H1 (cell line): ENCODE data around the gene RAB3A. TPM values are rescaled to one million over a fixed set of nuclear protein-coding genes. Genes with fewer than 3 reads are reported as not detected.

Source experiments
- CTCF ChIA-PET: fragments of 300-600 bp; sonication (Branson Sonifier 250); formaldehyde crosslinking; loops from one replicate; lab custom pipeline; 2021; ENCODE audit not compliant: partially characterized antibody; lab: Charles Lee
- POLR2A ChIA-PET: fragments of 300-600 bp; sonication (Branson Sonifier 250); formaldehyde crosslinking; loops from one replicate; lab custom pipeline; 2021; ENCODE audit warnings: inconsistent platforms; ENCODE audit not compliant: partially characterized antibody; lab: Charles Lee
- DNase-seq, 2 experiments: peaks; one replicate each; pipeline versions ENCODE4 v3.0.0 to v3.0.0-alpha.2; 2010 to 2022; ENCODE audit warnings: low spot score in 2 of 2, low read depth in 1 of 2, mixed read lengths in 1 of 2
- FAIRE-seq: peaks from 2 replicates; lab custom pipeline; 2011; peaks lifted over from hg19 to GRCh38; lab: Jason Lieb, UNC
- H2AFZ ChIP-seq: 2 replicates; pipeline ENCODE4 v1.8.1; 2012; ENCODE audit warnings: low read length, inconsistent platforms
- H2AK5ac ChIP-seq: 2 replicates; pipeline ENCODE4 v1.6.1; 2013; ENCODE audit warnings: low read depth, low read length
- H2BK120ac ChIP-seq: replicated peaks from 2 replicates; pipeline ENCODE3; 2013; ENCODE audit warnings: low read depth, low read length, inconsistent platforms
- H2BK12ac ChIP-seq: 2 replicates; pipeline ENCODE4 v1.6.1; 2013; ENCODE audit warnings: low read depth, low read length
- H2BK15ac ChIP-seq: 2 replicates; pipeline ENCODE4 v1.6.1; 2013; ENCODE audit warnings: low read length
- H2BK20ac ChIP-seq: 2 replicates; pipeline ENCODE4 v1.6.1; 2013; ENCODE audit warnings: low read length
- H2BK5ac ChIP-seq: 2 replicates; pipeline ENCODE4 v1.6.1; 2013; ENCODE audit warnings: low read depth, low read length
- H3K14ac ChIP-seq: 2 replicates; pipeline ENCODE4 v1.6.1; 2013; ENCODE audit warnings: inconsistent platforms; ENCODE audit not compliant: insufficient read length
- H3K18ac ChIP-seq: 2 replicates; pipeline ENCODE4 v1.6.1; 2013; ENCODE audit warnings: low read length; ENCODE audit errors: extremely low read depth
- H3K23ac ChIP-seq: 2 replicates; pipeline ENCODE4 v1.6.1; 2013; ENCODE audit warnings: inconsistent platforms; ENCODE audit not compliant: insufficient read length
- H3K23me2 ChIP-seq: 2 replicates; pipeline ENCODE4 v1.6.1; 2013; ENCODE audit warnings: low read depth, low read length
- H3K27ac ChIP-seq: 2 replicates; pipeline ENCODE4 v1.6.1; 2011; ENCODE audit warnings: low read depth, low read length, inconsistent platforms
- H3K27me3 ChIP-seq, 4 experiments: replicated peaks in 1 of 4; 1 replicate in 1 of 4; 2 replicates in 3 of 4; pipeline versions ENCODE4 v1.6.1 to v1.8.1; 2011 to 2013; ENCODE audit warnings: low read length in 3 of 4, mild to moderate bottlenecking in 3 of 4, inconsistent platforms in 2 of 4, mixed read lengths in 2 of 4, moderate library complexity in 1 of 4; ENCODE audit not compliant: control insufficient read depth in 3 of 4, insufficient read depth in 3 of 4; ENCODE audit errors: extremely low read depth in 1 of 4
- H3K36me3 ChIP-seq, 4 experiments: 2 replicates each; pipeline versions ENCODE4 v1.6.1 to v1.8.1; 2011 to 2013; ENCODE audit warnings: mild to moderate bottlenecking in 4 of 4, low read length in 3 of 4, moderate library complexity in 2 of 4, control low read depth in 1 of 4, inconsistent platforms in 1 of 4; ENCODE audit not compliant: insufficient read depth in 4 of 4, control insufficient read depth in 2 of 4
- H3K4ac ChIP-seq: replicated peaks from 2 replicates; pipeline ENCODE3; 2013; ENCODE audit warnings: low read length, low read depth, mixed read lengths, inconsistent platforms; ENCODE audit not compliant: insufficient read length
- H3K4me1 ChIP-seq, 4 experiments: replicated peaks in 1 of 4; 1 replicate in 1 of 4; 2 replicates in 3 of 4; pipeline versions ENCODE4 v1.6.1 to v1.8.1; 2011 to 2013; ENCODE audit warnings: low read length in 3 of 4, inconsistent platforms in 2 of 4, mixed read lengths in 1 of 4; ENCODE audit not compliant: insufficient read depth in 4 of 4, control insufficient read depth in 3 of 4
- H3K4me2 ChIP-seq, 2 experiments: 2 replicates each; pipeline versions ENCODE4 v1.6.1 to v1.8.1; 2011 to 2013; ENCODE audit warnings: low read depth in 2 of 2, low read length in 2 of 2, control low read depth in 1 of 2, inconsistent platforms in 1 of 2, mild to moderate bottlenecking in 1 of 2; ENCODE audit not compliant: insufficient read depth in 1 of 2
- H3K4me3 ChIP-seq, 4 experiments: fragments of 200-600, 300-600 bp in 1 of 4; sonication (generic), shearing (Covaris generic), sonication (Bioruptor Twin) in 1 of 4; 2 replicates each; pipeline versions ENCODE4 v1.5.1 to v1.8.1; 2011 to 2016; ENCODE audit warnings: low read length in 4 of 4, low read depth in 3 of 4, control low read depth in 2 of 4, inconsistent platforms in 2 of 4, mild to moderate bottlenecking in 2 of 4, mixed read lengths in 1 of 4, moderate library complexity in 1 of 4; ENCODE audit not compliant: insufficient read depth in 2 of 4; ENCODE audit errors: extremely low read depth in 1 of 4
- H3K56ac ChIP-seq: replicated peaks from 2 replicates; pipeline ENCODE3; 2013; ENCODE audit warnings: low read depth, mild to moderate bottlenecking, mixed read lengths, low read length, inconsistent platforms; ENCODE audit not compliant: insufficient read length
- H3K79me1 ChIP-seq: 2 replicates; pipeline ENCODE4 v1.6.1; 2013; ENCODE audit warnings: low read depth, low read length, control low read depth
- H3K79me2 ChIP-seq, 2 experiments: 2 replicates each; pipeline versions ENCODE4 v1.6.1 to v1.8.1; 2012 to 2013; ENCODE audit warnings: low read length in 2 of 2, mild to moderate bottlenecking in 2 of 2, inconsistent platforms in 1 of 2; ENCODE audit not compliant: insufficient read depth in 2 of 2, control insufficient read depth in 1 of 2
- H3K9ac ChIP-seq, 4 experiments: replicated peaks in 1 of 4; 1 replicate in 1 of 4; 2 replicates in 3 of 4; pipeline versions ENCODE4 v1.6.1 to v1.8.1; 2011 to 2013; ENCODE audit warnings: low read depth in 3 of 4, low read length in 3 of 4, control low read depth in 2 of 4, mild to moderate bottlenecking in 2 of 4, moderate library complexity in 2 of 4, inconsistent platforms in 1 of 4; ENCODE audit errors: extremely low read depth in 1 of 4
- H3K9me3 ChIP-seq, 2 experiments: 2 replicates each; pipeline versions ENCODE4 v1.6.1 to v1.8.1; 2012 to 2013; ENCODE audit warnings: mild to moderate bottlenecking in 2 of 2, moderate library complexity in 2 of 2, control low read depth in 1 of 2, inconsistent platforms in 1 of 2, low read depth in 1 of 2, low read length in 1 of 2, mixed read lengths in 1 of 2; ENCODE audit not compliant: insufficient read depth in 2 of 2
- H4K20me1 ChIP-seq, 2 experiments: replicated peaks in 1 of 2; 2 replicates each; pipeline versions ENCODE3 to v1.8.1; 2011 to 2013; ENCODE audit warnings: inconsistent platforms in 2 of 2, low read length in 2 of 2, mild to moderate bottlenecking in 1 of 2; ENCODE audit not compliant: insufficient read depth in 2 of 2, control insufficient read depth in 1 of 2
- H4K5ac ChIP-seq: 2 replicates; pipeline ENCODE4 v1.6.1; 2013; ENCODE audit warnings: low read length, low read depth, mixed read lengths, inconsistent platforms; ENCODE audit not compliant: insufficient read length
- H4K8ac ChIP-seq: 2 replicates; pipeline ENCODE4 v1.8.0; 2013; ENCODE audit warnings: mild to moderate bottlenecking, moderate library complexity, low read length, inconsistent platforms; ENCODE audit not compliant: insufficient read depth; ENCODE audit errors: extremely low read depth
- H4K91ac ChIP-seq: replicated peaks from 2 replicates; pipeline ENCODE3; 2013; ENCODE audit warnings: low read length, mixed read lengths, inconsistent platforms; ENCODE audit not compliant: insufficient read length
- BACH1 ChIP-seq: IDR thresholded peaks from 2 replicates; pipeline ENCODE4 v1.6.1; 2012; ENCODE audit warnings: low read length, improper control_type of control experiment
- BRCA1 ChIP-seq: IDR thresholded peaks from 2 replicates; pipeline ENCODE4 v1.6.1; 2012; ENCODE audit warnings: low read depth, low read length, improper control_type of control experiment
- CTBP2 ChIP-seq: IDR thresholded peaks from 2 replicates; pipeline ENCODE4 v1.7.0; 2011; ENCODE audit warnings: borderline replicate concordance, mild to moderate bottlenecking, moderate library complexity, mixed read lengths, low read length; ENCODE audit not compliant: insufficient read depth, insufficient read length
- E2F6 ChIP-seq: IDR thresholded peaks from 2 replicates; pipeline ENCODE4 v1.6.1; 2012; ENCODE audit warnings: inconsistent platforms
- FOSL1 ChIP-seq: IDR thresholded peaks from 2 replicates; pipeline ENCODE4 v1.6.1; 2011; ENCODE audit warnings: mild to moderate bottlenecking, low read depth, low read length, moderate library complexity; ENCODE audit not compliant: insufficient read depth
- GABPA ChIP-seq: IDR thresholded peaks from 2 replicates; pipeline ENCODE4 v1.6.1; 2011; ENCODE audit warnings: mild to moderate bottlenecking, low read length, moderate library complexity, borderline replicate concordance; ENCODE audit not compliant: insufficient read depth
- JUN ChIP-seq: IDR thresholded peaks from 2 replicates; pipeline ENCODE4 v1.6.1; 2011; ENCODE audit warnings: low read depth, mild to moderate bottlenecking, improper control_type of control experiment, low read length
- JUND ChIP-seq: IDR thresholded peaks from 2 replicates; pipeline ENCODE4 v1.6.1; 2011; ENCODE audit warnings: mild to moderate bottlenecking, improper control_type of control experiment, low read length
- RFX5 ChIP-seq: IDR thresholded peaks from 2 replicates; pipeline ENCODE4 v1.6.1; 2011; ENCODE audit warnings: low read depth, low read length, improper control_type of control experiment, borderline replicate concordance
- SP2 ChIP-seq: IDR thresholded peaks from 2 replicates; pipeline ENCODE4 v1.6.1; 2012; ENCODE audit warnings: mild to moderate bottlenecking, low read length, inconsistent platforms
- TAF7 ChIP-seq: optimal IDR thresholded peaks from 2 replicates; pipeline ENCODE3; 2011; ENCODE audit warnings: low read depth, mild to moderate bottlenecking, inconsistent platforms, low read length, moderate library complexity, borderline replicate concordance
- TBP ChIP-seq: IDR thresholded peaks from 2 replicates; pipeline ENCODE4 v1.6.1; 2011; ENCODE audit warnings: low read depth, low read length, improper control_type of control experiment
- WGBS, 2 experiments: shearing (Covaris generic) in 1 of 2; methylation state at CpG; one replicate each; pipeline versions ENCODE4 v1.1.6 to v1.1.7; 2013 to 2015; ENCODE audit warnings: low lambda C conversion rate in 2 of 2, mixed read lengths in 2 of 2, inconsistent platforms in 1 of 2, low coverage in 1 of 2, missing lambda C conversion rate in 1 of 2; ENCODE audit not compliant: insufficient replicate concordance in 2 of 2, insufficient coverage in 1 of 2, insufficient read length in 1 of 2; ENCODE audit errors: extremely low coverage in 1 of 2, missing lambda C conversion rate in 1 of 2; 5-methylcytosine and 5-hydroxymethylcytosine counted together
- polyA plus RNA-seq, 7 experiments: library from polyadenylated mRNA; depleted of rRNA in 3 of 7; stranded (reverse) in 5 of 7; unstranded in 2 of 7; fragments of >200 nt in 5 of 7; fragments of 200-250 nt in 2 of 7; gene quantifications; 1 replicate in 5 of 7; 2 replicates in 1 of 7; 4 replicates in 1 of 7; pipeline versions ENCODE4 v1.2.1 to v1.2.3, GENCODE V29; 2011 to 2013; ENCODE audit warnings: missing spikeins in 2 of 7, mixed read lengths in 2 of 7
- total RNA-seq: library from RNA; stranded (reverse); fragmentation: NEBNext Ultra II Directional; extraction: Animal tissue kit (Norgen Biotek cat#: 25700); gene quantifications from 2 replicates; pipeline ENCODE4 v1.2.1, GENCODE V29; 2021

Gene RAB3A
- total and polyA plus RNA-seq, 2 of the 8 experiments (the other 6 are each of a cell fraction or from before 2014, with no cell fraction given): 13.6 to 14.2 TPM

GRCh38 chr19:18197941-18198340 is 5.9 kb downstream of the RAB3A start:
- H3K4me1 ChIP-seq: peaks cover 0 to 14% (median 9%) of the 10 kb centered on the region in 4 experiments; a peak in 6 of 7 replicates
- H3K36me3 ChIP-seq: peaks cover 11 to 26% (median 12%) of the 10 kb centered on the region in 4 experiments; a peak in 7 of 8 replicates
- ChIA-PET CTCF (interaction anchor here (0.6 to 2.1 kb wide), 3 partner anchors 15 to 57 kb away, joined by 3 to 8 read pairs (median 6); a partner anchor contains a TSS), POLR2A (no interaction called here)
- peaks cover 0 to 8% of the 10 kb centered on the region in 2 experiments; a peak in 1 of 4 replicates for H3K79me2 ChIP-seq
- H4K91ac ChIP-seq: no peak overlapping the region
- no peak overlapping the region for H2AFZ ChIP-seq
- no peak overlapping the region for H2BK20ac ChIP-seq
- no peak overlapping the region for H4K5ac ChIP-seq
- 0 out of 2 replicates have a peak overlapping the region, but pooled peaks have one; percentile 42 for H4K8ac ChIP-seq
- no peak overlapping the region for H2AK5ac ChIP-seq
- H3K14ac ChIP-seq: no peak overlapping the region
- H3K18ac ChIP-seq: no peak overlapping the region
- no peak overlapping the region for H3K4me3 ChIP-seq
- H3K4me2 ChIP-seq: no peak overlapping the region
- no peak overlapping the region for H3K56ac ChIP-seq
- H3K4ac ChIP-seq: no peak overlapping the region
- no peak overlapping the region for H3K27ac ChIP-seq
- no peaks in the 10 kb centered on the region for H3K27me3 ChIP-seq
- no peak overlapping the region for H2BK12ac ChIP-seq
- H3K9ac ChIP-seq: no peak overlapping the region
- FAIRE-seq: no peak
- WGBS, 2 experiments: 93% methylated on average over 5 of the region's 6 CpGs; no CpG with 5 or more reads in 1 of the 2 experiments
- no peak overlapping the region for H2BK5ac ChIP-seq
- H3K79me1 ChIP-seq: peaks cover 6% of the 10 kb centered on the region; the same call in 1 of the 2 replicates
- peaks cover 8% of the 10 kb centered on the region for H3K23me2 ChIP-seq
- no peak overlapping the region for H3K23ac ChIP-seq
- no peak for DNase-seq
- peaks cover 5 to 27% of the 10 kb centered on the region in 2 experiments for H4K20me1 ChIP-seq
- no peak overlapping the region for H2BK15ac ChIP-seq
- H3K9me3 ChIP-seq: no peaks in the 10 kb centered on the region
- H2BK120ac ChIP-seq: no peak overlapping the region
- TF ChIP-seq SP2 (no peak), E2F6 (no peak), JUND (no peak), JUN (no peak), TAF7 (no peak), BRCA1 (no peak), RFX5 (no peak), GABPA (no peak), BACH1 (no peak), TBP (no peak), FOSL1 (no peak), CTBP2 (no peak)
